Amygdala (tissue), 56 donors: Measurements from ENCODE around the gene MMEL1.
"Not testable (repeated sequence)": the region's sequence is repeated elsewhere in the genome, so short reads cannot be mapped to it uniquely, and the experiment has no call there.

Experiments
- DNase-seq, 56 donors: peaks; one replicate each; lab custom pipeline; 2025; lab: John Stamatoyannopoulos, UW

MMEL1 gene, protein sequence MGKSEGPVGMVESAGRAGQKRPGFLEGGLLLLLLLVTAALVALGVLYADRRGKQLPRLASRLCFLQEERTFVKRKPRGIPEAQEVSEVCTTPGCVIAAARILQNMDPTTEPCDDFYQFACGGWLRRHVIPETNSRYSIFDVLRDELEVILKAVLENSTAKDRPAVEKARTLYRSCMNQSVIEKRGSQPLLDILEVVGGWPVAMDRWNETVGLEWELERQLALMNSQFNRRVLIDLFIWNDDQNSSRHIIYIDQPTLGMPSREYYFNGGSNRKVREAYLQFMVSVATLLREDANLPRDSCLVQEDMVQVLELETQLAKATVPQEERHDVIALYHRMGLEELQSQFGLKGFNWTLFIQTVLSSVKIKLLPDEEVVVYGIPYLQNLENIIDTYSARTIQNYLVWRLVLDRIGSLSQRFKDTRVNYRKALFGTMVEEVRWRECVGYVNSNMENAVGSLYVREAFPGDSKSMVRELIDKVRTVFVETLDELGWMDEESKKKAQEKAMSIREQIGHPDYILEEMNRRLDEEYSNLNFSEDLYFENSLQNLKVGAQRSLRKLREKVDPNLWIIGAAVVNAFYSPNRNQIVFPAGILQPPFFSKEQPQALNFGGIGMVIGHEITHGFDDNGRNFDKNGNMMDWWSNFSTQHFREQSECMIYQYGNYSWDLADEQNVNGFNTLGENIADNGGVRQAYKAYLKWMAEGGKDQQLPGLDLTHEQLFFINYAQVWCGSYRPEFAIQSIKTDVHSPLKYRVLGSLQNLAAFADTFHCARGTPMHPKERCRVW

GRCh38 chr1:2632561-2633361, at the start of gene MMEL1:
MMEL1 (minus strand) TSS chr1:2633016; CDS start chr1:2629484, 3,532 bp downstream.
- DNase-seq: no peak

- not testable (repeated sequence) for DNase-seq
These were observed 43.9 kb upstream of the MMEL1 start for GRCh38 chr1:2676726-2677125.

GRCh38 chr1:2671656-2672055, 38.8 kb upstream of the MMEL1 start:
- DNase-seq: not testable (repeated sequence)

GRCh38 chr1:2659806-2660205, 27.0 kb upstream of the MMEL1 start:
- not testable (repeated sequence) for DNase-seq

GRCh38 chr1:2657909-2658308, 25.1 kb upstream of the MMEL1 start:
- not testable (repeated sequence) for DNase-seq

GRCh38 chr1:2657124-2657523, 24.3 kb upstream of the MMEL1 start:
- peak in 1 of 56 donors; percentile 64 for DNase-seq

DNA sequence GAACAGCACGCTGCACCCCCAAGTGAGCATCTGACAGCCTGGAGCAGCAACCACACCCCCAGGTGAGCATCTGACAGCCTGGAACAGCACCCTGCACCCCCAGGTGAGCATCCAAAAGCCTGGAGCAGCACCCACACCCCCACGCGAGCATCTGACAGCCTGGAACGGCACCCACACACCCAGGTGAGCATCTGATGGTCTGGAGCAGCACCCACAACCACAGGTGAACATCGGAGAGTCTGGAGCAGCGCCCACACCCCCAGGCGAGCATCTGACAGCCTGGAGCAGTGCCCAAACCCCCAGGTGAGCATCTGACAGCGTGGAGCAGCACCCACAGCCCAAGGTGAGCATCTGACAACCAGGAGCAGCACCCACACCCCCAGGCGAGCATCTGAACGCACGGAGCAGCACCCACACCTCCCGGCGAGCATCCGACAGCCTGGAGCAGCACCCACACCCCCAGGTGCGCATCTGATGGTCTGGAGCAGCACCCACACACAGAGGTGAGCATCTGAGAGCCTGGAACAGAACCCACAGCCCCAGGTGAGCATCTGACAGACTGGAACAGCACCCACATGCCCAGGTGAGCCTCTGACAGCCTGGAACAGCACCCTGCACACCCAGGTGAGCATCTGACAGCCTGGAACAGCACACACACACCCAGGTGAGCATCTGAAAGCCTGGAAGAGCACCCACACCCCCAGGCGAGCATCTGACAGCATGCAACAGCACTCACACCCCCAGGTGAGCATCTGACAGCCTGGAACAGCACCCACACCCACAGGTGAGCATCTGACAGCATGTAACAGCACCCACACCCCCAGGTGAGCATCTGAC, 23.0 kb upstream of the MMEL1 start:
- peak in 13 of 56 donors; percentile 25 to 74 (median 53) for DNase-seq

DNA sequence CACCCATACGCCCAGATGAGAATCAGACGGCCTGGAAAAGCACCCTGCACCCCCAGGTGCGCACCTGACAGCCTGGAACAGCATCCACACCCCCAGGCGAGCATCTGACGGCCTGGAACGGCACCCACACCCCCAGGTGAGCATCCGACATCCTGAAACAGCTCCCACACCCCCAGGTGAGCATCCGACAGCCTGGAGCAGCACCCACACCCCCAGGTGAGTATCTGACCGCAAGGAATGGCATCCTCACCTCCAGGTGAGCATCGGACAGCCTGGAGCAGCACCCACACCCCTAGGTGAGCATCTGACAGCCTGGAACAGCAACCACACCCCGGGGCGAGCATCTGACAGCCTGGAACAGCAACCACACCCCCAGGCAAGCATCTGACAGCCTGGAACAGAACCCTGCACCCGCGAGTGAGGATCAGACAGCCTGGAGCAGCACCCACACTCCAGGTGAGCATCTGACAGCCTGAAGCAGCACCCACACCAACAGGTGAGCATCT, 21.7 kb upstream of the MMEL1 start:
- peak in 9 of 56 donors; percentile 11 to 80 (median 51) for DNase-seq

DNA sequence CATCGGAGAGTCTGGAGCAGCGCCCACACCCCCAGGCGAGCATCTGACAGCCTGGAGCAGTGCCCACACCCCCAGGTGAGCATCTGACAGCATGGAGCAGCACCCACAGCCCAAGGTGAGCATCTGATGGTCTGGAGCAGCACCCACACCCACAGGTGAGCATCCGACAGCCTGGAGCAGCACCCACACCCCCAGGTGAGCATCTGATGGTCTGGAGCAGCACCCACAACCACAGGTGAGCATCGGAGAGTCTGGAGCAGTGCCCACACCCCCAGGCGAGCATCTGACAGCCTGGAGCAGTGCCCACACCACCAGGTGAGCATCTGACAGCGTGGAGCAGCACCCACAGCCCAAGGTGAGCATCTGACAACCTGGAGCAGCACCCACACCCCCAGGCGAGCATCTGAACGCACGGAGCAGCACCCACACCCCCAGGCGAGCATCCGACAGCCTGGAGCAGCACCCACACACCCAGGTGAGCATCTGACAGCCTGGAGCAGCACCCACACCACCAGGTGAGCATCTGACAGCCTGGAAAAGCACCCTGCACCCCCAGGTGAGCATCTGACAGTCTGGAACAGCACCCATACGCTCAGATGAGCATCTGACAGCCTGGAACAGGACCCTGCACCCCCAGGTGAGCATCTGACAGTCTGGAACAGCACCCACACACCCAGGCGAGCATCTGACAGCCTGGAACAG, 21.1 kb upstream of the MMEL1 start:
- peak in 24 of 56 donors; percentile 13 to 96 (median 66) for DNase-seq

GRCh38 chr1:2652926-2653571, 20.2 kb upstream of the MMEL1 start:
- DNase-seq: peak in 11 of 56 donors; percentile 5 to 79 (median 48)

- DNase-seq: peak in 14 of 56 donors; percentile 19 to 71 (median 42)
These were observed 19.5 kb upstream of the MMEL1 start for GRCh38 chr1:2652152-2652925.

- no peak for DNase-seq
These were observed 18.3 kb upstream of the MMEL1 start for GRCh38 chr1:2650967-2651645.

- no peak for DNase-seq
These were observed 14.0 kb upstream of the MMEL1 start for GRCh38 chr1:2646837-2647236.

DNA sequence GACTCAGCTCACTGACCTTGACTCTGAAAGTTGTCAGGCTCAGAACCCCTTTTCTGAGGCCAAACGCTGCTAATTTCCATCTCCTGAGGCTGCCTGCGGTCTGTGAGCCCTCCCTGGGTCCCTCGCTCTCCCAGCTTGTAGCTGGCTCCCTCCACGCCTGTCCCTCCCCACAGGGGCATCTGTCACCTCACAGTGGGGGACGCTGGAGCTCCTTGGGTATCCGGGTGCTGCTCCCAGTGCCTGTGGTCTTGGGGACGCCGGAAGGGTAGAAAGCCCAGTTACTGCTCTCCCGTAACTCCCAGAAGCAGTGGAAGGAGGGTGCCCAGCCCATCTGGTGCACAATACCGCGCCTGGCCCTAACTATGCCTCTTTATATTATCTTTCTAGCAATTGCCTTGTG, 13.0 kb upstream of the MMEL1 start:
- no peak for DNase-seq

- DNase-seq: no peak
These were observed 12.3 kb upstream of the MMEL1 start for GRCh38 chr1:2645143-2645542.

- no peak for DNase-seq
These were observed 11.8 kb upstream of the MMEL1 start for GRCh38 chr1:2644591-2645101.

DNA sequence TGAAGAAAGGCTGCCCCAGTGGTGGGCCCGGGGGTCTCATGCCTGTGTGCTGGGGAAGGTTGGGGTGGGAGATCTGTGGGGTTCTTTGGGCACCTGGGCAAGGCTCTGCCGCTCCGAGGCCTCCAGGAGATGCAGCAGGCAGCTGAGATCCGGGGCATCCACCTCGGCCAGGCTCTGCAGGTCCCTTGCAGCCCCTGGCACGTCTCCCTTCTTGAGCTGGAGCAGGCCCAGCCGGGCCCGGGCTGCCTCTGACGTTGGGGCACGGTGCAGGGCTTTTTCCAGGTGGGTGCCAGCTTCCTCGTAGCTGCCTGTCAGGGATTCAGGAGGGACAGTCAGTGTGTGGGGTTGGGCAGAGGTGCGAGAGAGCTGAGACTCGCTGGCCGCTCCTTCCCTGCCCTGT, 11.4 kb upstream of the MMEL1 start:
- no peak for DNase-seq
